HepG2 (cell line): ENCODE measurements around the gene RBM6. TPM values are rescaled to one million over a fixed set of nuclear protein-coding genes. Genes with fewer than 3 reads are reported as not detected.

Experiments used
- ARHGAP35 ChIP-seq: sonication (generic); formaldehyde crosslinking; IDR thresholded peaks from 2 replicates; pipeline ENCODE4 v1.9.0; 2022; ENCODE audit warnings: mild to moderate bottlenecking, inconsistent platforms, moderate library complexity, missing genetic modification reagents, borderline replicate concordance
- GFI1 ChIP-seq: sonication (generic); formaldehyde crosslinking; IDR thresholded peaks from 2 replicates; pipeline ENCODE4 v1.5.0; 2020; ENCODE audit warnings: missing genetic modification reagents, mild to moderate bottlenecking, borderline replicate concordance
- IKZF4 ChIP-seq: sonication (generic); formaldehyde crosslinking; IDR thresholded peaks from 2 replicates; pipeline ENCODE4 v1.5.1; 2020; ENCODE audit warnings: borderline replicate concordance, mild to moderate bottlenecking, low read depth, missing genetic modification reagents; ENCODE audit errors: not compliant biosample characterization
- SIN3A ChIP-seq: IDR thresholded peaks from 2 replicates; pipeline ENCODE4 v1.6.1; 2011; ENCODE audit warnings: low read depth, mild to moderate bottlenecking, control low read depth, low read length, borderline replicate concordance
- SMC3 ChIP-seq: IDR thresholded peaks from 2 replicates; pipeline ENCODE4 v1.6.1; 2011; ENCODE audit warnings: low read length, improper control_type of control experiment
- SNAPC4 ChIP-seq: sonication (generic); formaldehyde crosslinking; IDR thresholded peaks from 2 replicates; pipeline ENCODE4 v1.4.0; 2020; ENCODE audit warnings: mild to moderate bottlenecking, missing genetic modification reagents
- TFE3 ChIP-seq: IDR thresholded peaks from 2 replicates; pipeline ENCODE4 v1.6.1; 2016
- ZNF256 ChIP-seq: sonication (generic); formaldehyde crosslinking; conservative IDR thresholded peaks from 2 replicates; pipeline ENCODE4 v1.4.0; 2020; ENCODE audit warnings: missing genetic modification reagents
- ZNF513 ChIP-seq: sonication (generic); formaldehyde crosslinking; conservative IDR thresholded peaks from 2 replicates; pipeline ENCODE4 v1.5.0; 2020; ENCODE audit warnings: missing genetic modification reagents
- ZNF563 ChIP-seq: sonication (generic); formaldehyde crosslinking; IDR thresholded peaks from 2 replicates; pipeline ENCODE4 v1.8.0; 2022; ENCODE audit warnings: mild to moderate bottlenecking, moderate library complexity, missing genetic modification reagents
- ZNF75D ChIP-seq: sonication (generic); formaldehyde crosslinking; IDR thresholded peaks from 2 replicates; pipeline ENCODE4 v1.8.1; 2023; ENCODE audit warnings: missing genetic modification reagents, mild to moderate bottlenecking, borderline replicate concordance
- ZSCAN22 ChIP-seq: sonication (generic); formaldehyde crosslinking; IDR thresholded peaks from 2 replicates; pipeline ENCODE4 v1.4.0; 2020; ENCODE audit warnings: mild to moderate bottlenecking, missing genetic modification reagents
- polyA plus RNA-seq, 8 experiments: library from polyadenylated mRNA; depleted of rRNA in 3 of 8; stranded (reverse) in 7 of 8; unstranded in 1 of 8; fragments of >200 nt; fragmentation: Illumina TruSeq in 4 of 8; extraction: Trizol in 4 of 8; gene quantifications; 2 replicates each; pipeline versions ENCODE4 v1.2.1 to v1.2.3, GENCODE V29; 2011 to 2016; ENCODE audit warnings: low read depth in 4 of 8, missing spikeins in 1 of 8, mixed read lengths in 1 of 8; ENCODE audit not compliant: insufficient read depth in 1 of 8
- total RNA-seq, 5 experiments: library from RNA; depleted of rRNA; stranded (reverse); fragments of >200 nt; fragmentation: Illumina TruSeq; extraction: Trizol; gene quantifications; 2 replicates each; pipeline ENCODE4 v1.2.3, GENCODE V29; 2016; ENCODE audit warnings: low read depth in 1 of 5
- TF ChIP-seq, protein P1 (sequence below): IDR thresholded peaks from 2 replicates; pipeline ENCODE4 v1.6.1; 2012; ENCODE audit warnings: low read length, improper control_type of control experiment
- TF ChIP-seq, protein P2 (sequence below): sonication (generic); formaldehyde crosslinking; IDR thresholded peaks from 2 replicates; pipeline ENCODE4 v1.8.1; 2022; ENCODE audit warnings: mild to moderate bottlenecking, missing genetic modification reagents

The RBM6 gene
- total and polyA plus RNA-seq, 2 of the 13 experiments (the other 11 are each of a cell fraction or from before 2014, with no cell fraction given), result 72.7 to 86.1 TPM

DNA sequence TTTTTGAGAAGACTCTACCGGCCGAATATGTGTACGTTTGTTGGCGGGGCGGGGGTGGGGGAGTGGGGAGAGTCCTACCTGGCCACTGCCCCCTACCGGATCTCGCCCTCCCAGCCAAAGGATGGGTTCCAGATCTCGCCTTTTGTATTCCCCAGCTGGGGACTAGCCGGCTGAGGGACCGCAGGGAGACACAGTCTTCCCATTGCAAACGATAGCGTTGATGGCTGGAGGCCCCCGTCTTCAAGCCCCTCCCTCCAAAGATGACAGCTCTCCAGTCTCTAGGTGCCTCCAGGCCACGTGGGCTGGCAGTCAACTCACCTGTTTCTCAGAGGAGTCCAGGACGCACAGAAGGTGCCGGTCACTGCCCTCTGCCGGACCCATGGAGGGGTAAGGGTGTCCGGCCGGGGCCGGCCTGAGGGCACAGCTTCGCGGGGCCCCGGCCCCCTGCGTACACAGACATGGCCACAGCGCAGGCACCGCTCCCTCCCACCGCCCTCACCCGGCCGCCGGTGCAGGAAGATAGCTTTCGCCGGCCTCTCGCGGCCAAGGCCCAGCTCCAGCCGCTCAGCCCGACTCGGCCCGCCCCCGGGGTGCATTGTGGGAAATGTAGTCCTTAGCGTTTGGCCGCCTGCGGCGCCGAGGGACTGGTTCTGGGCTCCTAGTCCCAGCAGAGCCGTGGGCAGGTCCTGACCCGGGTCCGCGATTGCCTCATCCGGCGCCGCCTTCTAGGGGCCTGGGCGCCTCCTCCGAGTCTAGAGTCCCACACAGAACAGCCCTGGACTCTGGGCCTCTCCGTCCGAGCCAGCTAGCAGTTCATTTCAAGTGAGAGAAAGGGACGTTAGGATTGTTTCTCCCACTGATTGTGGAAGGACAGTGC, 10.4 kb upstream of the RBM6 start, which contains the start of gene MON1A (continued):
- TF ChIP-seq ZNF563 (peak; percentile 56; the same call in 1 of the 2 replicates), TFE3 (CRISPR knock-in tag) (peak; percentile 26; the same call in 1 of the 2 replicates), ZSCAN22 (no peak), GFI1 (no peak), ARHGAP35 (CRISPR knock-in tag) (no peak), SNAPC4 (CRISPR knock-in tag) (no peak), ZNF513 (CRISPR knock-in tag) (no peak), IKZF4 (CRISPR knock-in tag) (no peak), SMC3 (no peak), SIN3A (peak; percentile 80; the same call in 1 of the 2 replicates), ZNF256 (no peak), ZNF75D (CRISPR knock-in tag) (no peak)
- TF ChIP-seq, protein P1, sequence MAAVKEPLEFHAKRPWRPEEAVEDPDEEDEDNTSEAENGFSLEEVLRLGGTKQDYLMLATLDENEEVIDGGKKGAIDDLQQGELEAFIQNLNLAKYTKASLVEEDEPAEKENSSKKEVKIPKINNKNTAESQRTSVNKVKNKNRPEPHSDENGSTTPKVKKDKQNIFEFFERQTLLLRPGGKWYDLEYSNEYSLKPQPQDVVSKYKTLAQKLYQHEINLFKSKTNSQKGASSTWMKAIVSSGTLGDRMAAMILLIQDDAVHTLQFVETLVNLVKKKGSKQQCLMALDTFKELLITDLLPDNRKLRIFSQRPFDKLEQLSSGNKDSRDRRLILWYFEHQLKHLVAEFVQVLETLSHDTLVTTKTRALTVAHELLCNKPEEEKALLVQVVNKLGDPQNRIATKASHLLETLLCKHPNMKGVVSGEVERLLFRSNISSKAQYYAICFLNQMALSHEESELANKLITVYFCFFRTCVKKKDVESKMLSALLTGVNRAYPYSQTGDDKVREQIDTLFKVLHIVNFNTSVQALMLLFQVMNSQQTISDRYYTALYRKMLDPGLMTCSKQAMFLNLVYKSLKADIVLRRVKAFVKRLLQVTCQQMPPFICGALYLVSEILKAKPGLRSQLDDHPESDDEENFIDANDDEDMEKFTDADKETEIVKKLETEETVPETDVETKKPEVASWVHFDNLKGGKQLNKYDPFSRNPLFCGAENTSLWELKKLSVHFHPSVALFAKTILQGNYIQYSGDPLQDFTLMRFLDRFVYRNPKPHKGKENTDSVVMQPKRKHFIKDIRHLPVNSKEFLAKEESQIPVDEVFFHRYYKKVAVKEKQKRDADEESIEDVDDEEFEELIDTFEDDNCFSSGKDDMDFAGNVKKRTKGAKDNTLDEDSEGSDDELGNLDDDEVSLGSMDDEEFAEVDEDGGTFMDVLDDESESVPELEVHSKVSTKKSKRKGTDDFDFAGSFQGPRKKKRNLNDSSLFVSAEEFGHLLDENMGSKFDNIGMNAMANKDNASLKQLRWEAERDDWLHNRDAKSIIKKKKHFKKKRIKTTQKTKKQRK, result no peak
- TF ChIP-seq, protein P2, sequence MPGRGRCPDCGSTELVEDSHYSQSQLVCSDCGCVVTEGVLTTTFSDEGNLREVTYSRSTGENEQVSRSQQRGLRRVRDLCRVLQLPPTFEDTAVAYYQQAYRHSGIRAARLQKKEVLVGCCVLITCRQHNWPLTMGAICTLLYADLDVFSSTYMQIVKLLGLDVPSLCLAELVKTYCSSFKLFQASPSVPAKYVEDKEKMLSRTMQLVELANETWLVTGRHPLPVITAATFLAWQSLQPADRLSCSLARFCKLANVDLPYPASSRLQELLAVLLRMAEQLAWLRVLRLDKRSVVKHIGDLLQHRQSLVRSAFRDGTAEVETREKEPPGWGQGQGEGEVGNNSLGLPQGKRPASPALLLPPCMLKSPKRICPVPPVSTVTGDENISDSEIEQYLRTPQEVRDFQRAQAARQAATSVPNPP (CRISPR knock-in tag), result no peak
